IMR-90 (cell line): ENCODE data around the gene HDGF. TPM values are rescaled to one million over a fixed set of nuclear protein-coding genes. Genes with fewer than 3 reads are reported as not detected.

ENCODE experiments used
- ATAC-seq: fragments of 200-7000 bp; cut with Tn5 transposase; 2 replicates; pipeline ENCODE4 v1.9.1; 2020; ENCODE audit warnings: low read depth, mild to moderate bottlenecking, moderate library complexity
- BruUV-seq: library from RNA; stranded (reverse); fragments of 400-500 nt; replicated peaks from 2 replicates; lab custom pipeline; 2021; lab: Mats Ljungman, UMichigan
- CTCF ChIA-PET: fragments of 300-600 bp; formaldehyde crosslinking; extraction: SDS; loops from one replicate; lab custom pipeline; 2021; ENCODE audit warnings: antibody characterized with exemption; lab: Yijun Ruan, JAX
- POLR2A ChIA-PET: fragments of 300-600 bp; sonication (Branson Sonifier 250); formaldehyde crosslinking; loops from one replicate; lab custom pipeline; 2022; ENCODE audit warnings: antibody characterized with exemption; ENCODE audit not compliant: unreplicated experiment; lab: Charles Lee
- DNase-seq: peaks from one replicate; pipeline ENCODE4 v3.0.0; 2013
- H2AFZ ChIP-seq: replicated peaks from 2 replicates; pipeline ENCODE3; 2013; ENCODE audit warnings: low read length, mild to moderate bottlenecking; ENCODE audit not compliant: poor library complexity
- H2AK5ac ChIP-seq: 2 replicates; pipeline ENCODE4 v1.6.1; 2013; ENCODE audit warnings: low read depth, low read length, inconsistent platforms
- H2AK9ac ChIP-seq: replicated peaks from 2 replicates; pipeline ENCODE3; 2013; ENCODE audit warnings: mild to moderate bottlenecking, low read depth, low read length, moderate library complexity; ENCODE audit not compliant: poor library complexity
- H2BK120ac ChIP-seq: 2 replicates; pipeline ENCODE4 v1.6.1; 2013; ENCODE audit warnings: low read depth, low read length, inconsistent platforms
- H2BK15ac ChIP-seq: 3 replicates; pipeline ENCODE4 v1.6.1; 2013; ENCODE audit warnings: low read depth, low read length, inconsistent platforms
- H2BK20ac ChIP-seq: 2 replicates; pipeline ENCODE4 v1.6.1; 2013; ENCODE audit warnings: low read depth, mild to moderate bottlenecking, inconsistent platforms, low read length, moderate library complexity
- H2BK5ac ChIP-seq: 2 replicates; pipeline ENCODE4 v1.6.1; 2013; ENCODE audit warnings: mild to moderate bottlenecking, low read depth, low read length, inconsistent platforms; ENCODE audit not compliant: poor library complexity, severe bottlenecking
- H3K14ac ChIP-seq: replicated peaks from 2 replicates; pipeline ENCODE4 v1.6.1; 2013; ENCODE audit warnings: low read depth, low read length, inconsistent platforms
- H3K18ac ChIP-seq: 2 replicates; pipeline ENCODE4 v1.6.1; 2013; ENCODE audit warnings: low read depth, low read length, control low read depth
- H3K23ac ChIP-seq: 2 replicates; pipeline ENCODE4 v1.6.1; 2013; ENCODE audit warnings: low read depth, low read length, inconsistent platforms
- H3K27ac ChIP-seq: 2 replicates; pipeline ENCODE4 v1.5.1; 2013; ENCODE audit warnings: mild to moderate bottlenecking, control low read depth, low read length; ENCODE audit not compliant: insufficient read depth
- H3K27me3 ChIP-seq: 2 replicates; pipeline ENCODE4 v1.6.1; 2013; ENCODE audit warnings: low read length; ENCODE audit not compliant: control insufficient read depth, insufficient read depth
- H3K36me3 ChIP-seq: 2 replicates; pipeline ENCODE4 v1.6.1; 2013; ENCODE audit warnings: low read length, mixed read lengths; ENCODE audit not compliant: control insufficient read depth, insufficient read depth
- H3K4ac ChIP-seq: 2 replicates; pipeline ENCODE4 v1.6.1; 2013; ENCODE audit warnings: low read depth, low read length, inconsistent platforms
- H3K4me1 ChIP-seq: 2 replicates; pipeline ENCODE4 v1.6.1; 2013; ENCODE audit warnings: low read length, mixed read lengths; ENCODE audit not compliant: control insufficient read depth, insufficient read depth
- H3K4me2 ChIP-seq: 2 replicates; pipeline ENCODE4 v1.6.1; 2013; ENCODE audit warnings: low read depth, mild to moderate bottlenecking, control low read depth, low read length, moderate library complexity
- H3K4me3 ChIP-seq: 2 replicates; pipeline ENCODE4 v1.5.1; 2013; ENCODE audit warnings: low read depth, mild to moderate bottlenecking, control low read depth, low read length, moderate library complexity; ENCODE audit not compliant: insufficient read depth
- H3K56ac ChIP-seq: 2 replicates; pipeline ENCODE4 v1.6.1; 2013; ENCODE audit warnings: low read length, inconsistent platforms; ENCODE audit not compliant: insufficient read depth; ENCODE audit errors: extremely low read depth
- H3K79me1 ChIP-seq, 2 experiments: 2 replicates each; pipeline ENCODE4 v1.6.1; 2013; ENCODE audit warnings: low read length in 2 of 2, inconsistent platforms in 1 of 2, low read depth in 1 of 2
- H3K9ac ChIP-seq: 2 replicates; pipeline ENCODE4 v1.6.1; 2013; ENCODE audit warnings: low read depth, low read length, control low read depth
- H3K9me1 ChIP-seq: 2 replicates; pipeline ENCODE4 v1.6.1; 2013; ENCODE audit warnings: low read length, inconsistent platforms; ENCODE audit not compliant: insufficient read depth
- H3K9me3 ChIP-seq: 2 replicates; pipeline ENCODE4 v1.6.1; 2013; ENCODE audit warnings: low read length; ENCODE audit not compliant: control insufficient read depth, insufficient read depth
- H4K20me1 ChIP-seq: 2 replicates; pipeline ENCODE4 v1.6.1; 2013; ENCODE audit warnings: low read length, inconsistent platforms; ENCODE audit not compliant: insufficient read depth
- H4K5ac ChIP-seq: 2 replicates; pipeline ENCODE4 v1.6.1; 2013; ENCODE audit warnings: mild to moderate bottlenecking, low read depth, low read length, control low read depth
- H4K8ac ChIP-seq, 2 experiments: 2 replicates each; pipeline ENCODE4 v1.6.1; 2013; ENCODE audit warnings: low read depth in 2 of 2, low read length in 2 of 2, control low read depth in 1 of 2, inconsistent platforms in 1 of 2
- H4K91ac ChIP-seq: 2 replicates; pipeline ENCODE4 v1.6.1; 2013; ENCODE audit warnings: low read depth, low read length, inconsistent platforms; ENCODE audit not compliant: insufficient read depth
- MAZ ChIP-seq: IDR thresholded peaks from 2 replicates; pipeline ENCODE4 v1.6.1; 2012; ENCODE audit warnings: low read depth, mild to moderate bottlenecking, low read length, improper control_type of control experiment, moderate library complexity, borderline replicate concordance
- USF2 ChIP-seq: fragments of 150-350 bp; IDR thresholded peaks from 2 replicates; pipeline ENCODE4 v1.6.1; 2017; ENCODE audit warnings: mild to moderate bottlenecking, antibody characterized with exemption, low read length, low read depth
- WGBS, 2 experiments: methylation state at CpG; one replicate each; pipeline versions ENCODE4 v1.1.5 to v1.1.7; 2013; ENCODE audit warnings: missing lambda C conversion rate in 2 of 2; ENCODE audit not compliant: insufficient read length in 1 of 2; ENCODE audit errors: extremely low coverage in 2 of 2; 5-methylcytosine and 5-hydroxymethylcytosine counted together
- dilution Hi-C: fragments of 300-500 bp; cut with HindIII; formaldehyde crosslinking; loops from one replicate; pipeline ENCODE4 v1.14.3; 2018; ENCODE audit warnings: low sequenced_read_pairs; ENCODE audit not compliant: unreplicated experiment
- in situ Hi-C: fragments of 300-500 bp; cut with MboI; formaldehyde crosslinking; loops from 3 replicates; pipeline ENCODE4 v1.14.3; 2019; ENCODE audit warnings: low sequenced_read_pairs, inconsistent platforms, mixed read lengths
- intact Hi-C: fragments of 100-400 bp; cut with micrococcal nuclease; formaldehyde crosslinking; loops from 2 replicates; pipeline ENCODE4 v1.10.0; 2022
- polyA plus RNA-seq, 3 experiments: library from polyadenylated mRNA; depleted of rRNA; stranded (reverse); fragments of >200 nt; gene quantifications; 2 replicates each; pipeline ENCODE4 v1.2.3, GENCODE V29; 2012; ENCODE audit warnings: low replicate concordance in 1 of 3
- total RNA-seq: library from RNA; depleted of rRNA; stranded (reverse); fragments of >200 nt; gene quantifications from 2 replicates; pipeline ENCODE4 v1.2.3, GENCODE V29; 2012

HDGF gene
- total and polyA plus RNA-seq, 2 of the 4 experiments (the other 2 are of a cell fraction) = 94.6 to 123 TPM

GRCh38 chr1:156709757-156710489 is 41.6 kb downstream of the HDGF start:
- Histone ChIP-seq H3K14ac (no peak overlapping the region; the same call in 1 of the 2 replicates), H3K4me2 (no peak overlapping the region), H2BK5ac (no peak overlapping the region), H2BK15ac (0 out of 3 replicates have a peak overlapping the region, but pooled peaks have one; percentile 36), H4K20me1 (no peaks in the 10 kb centered on the region), H3K4me3 (no peak overlapping the region), H4K5ac (no peak overlapping the region), H3K9me3 (no peaks in the 10 kb centered on the region), H3K9me1 (peaks cover 3% of the 10 kb centered on the region; the same call in 1 of the 2 replicates), H3K79me1 (0 out of 4 replicates have a peak, but pooled peaks cover 0 to 3% of the 10 kb centered on the region in 2 experiments), H4K91ac (peak overlapping the region; percentile 40), H4K8ac (0 out of 4 replicates have a peak overlapping the region, but pooled peaks of 1 of the 2 experiments have one; percentile 4), H2AK5ac (peak overlapping the region; percentile 50; the same call in 1 of the 2 replicates), H3K18ac (no peak overlapping the region), H2BK20ac (peak overlapping the region; percentile 17; the same call in 1 of the 2 replicates), H3K36me3 (no peaks in the 10 kb centered on the region), H3K23ac (no peak overlapping the region), H3K9ac (no peak overlapping the region), H2AFZ (peak overlapping the region; percentile 60), H3K27ac (0 out of 2 replicates have a peak overlapping the region, but pooled peaks have one; percentile 8), H3K4me1 (peaks cover 45% of the 10 kb centered on the region), H2AK9ac (peak overlapping the region; percentile 47), H2BK120ac (peak overlapping the region; percentile 55), H3K56ac (no peak overlapping the region), H3K27me3 (peaks cover 2% of the 10 kb centered on the region; the same call in 1 of the 2 replicates), H3K4ac (peak overlapping the region; percentile 33; the same call in 1 of the 2 replicates)
- 35% methylated on average over 5 of the region's 11 CpGs; no CpG with 5 or more reads in 1 of the 2 experiments for WGBS, 2 experiments
- DNase-seq (peak; percentile 62), ATAC-seq (peak; percentile 68)
- in situ Hi-C loops = no loop called here
- TF ChIP-seq USF2 = no peak
- peak; percentile 28; the same call in 1 of the 2 replicates for TF ChIP-seq MAZ
- ChIA-PET CTCF (interaction anchor here (0.6 to 2.2 kb wide), 3 partner anchors 16 to 278 kb away, joined by 4 to 8 read pairs (median 6); no protein-coding TSS in a partner anchor), POLR2A (interaction anchor here (0.5 kb wide), 1 partner anchor 33 kb away, joined by 5 read pairs; the partner anchor contains the start of gene NES)
- dilution Hi-C loops = no loop called here
- BruUV-seq = no TSS peak
- intact Hi-C loops = loop anchor here (2.0 kb wide), 1 partner anchor 15 kb away; no protein-coding TSS in a partner anchor
